ENCODE results near the gene CADPS2.
A peak's percentile ranks its signal among the peaks of the same experiment; 100 is the strongest.

CADPS2 gene

GRCh38 chr7:122515404-122515803, 370.9 kb downstream of the CADPS2 start:
- no peak for DNase-seq

DNA sequence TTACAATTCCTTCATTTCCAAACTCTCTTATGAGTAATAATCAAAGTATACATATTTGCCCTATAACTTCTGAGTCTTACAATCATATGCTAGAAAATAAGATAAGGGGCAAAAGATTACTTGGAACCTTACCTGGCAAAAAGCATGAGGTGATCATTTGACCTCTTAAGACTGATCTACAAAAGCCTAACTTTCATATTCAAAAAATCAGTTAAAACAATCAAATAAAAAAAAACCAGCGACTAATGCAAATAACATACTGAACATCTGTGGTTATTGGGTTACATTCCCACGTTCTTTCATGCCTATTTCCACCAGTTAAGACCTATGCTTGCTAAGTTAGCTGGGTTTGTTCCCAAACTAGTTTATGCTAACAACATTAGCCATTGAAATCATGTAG, 375.0 kb downstream of the CADPS2 start:
- DNase-seq = no peak

GRCh38 chr7:122507591-122507990, 378.7 kb downstream of the CADPS2 start:
- no peak for DNase-seq

DNA sequence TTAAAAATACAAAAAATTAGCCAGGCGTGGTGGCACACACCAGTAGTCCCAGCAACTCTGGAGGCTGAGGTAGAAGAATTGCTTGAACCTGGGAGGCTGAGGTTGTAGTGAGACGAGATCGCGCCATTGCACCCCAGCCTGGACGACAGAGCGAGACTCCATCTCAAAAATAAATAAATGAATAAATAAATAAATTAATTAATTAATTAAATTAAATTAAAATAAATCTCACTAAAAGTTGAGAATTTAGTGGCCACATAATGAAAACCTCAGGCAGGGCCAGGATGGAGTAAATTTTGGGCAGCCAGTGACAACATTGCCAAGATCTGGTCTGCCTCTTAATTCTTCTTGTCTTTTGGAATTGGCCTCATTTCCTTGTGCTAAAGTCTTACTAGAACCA, 394.3 kb downstream of the CADPS2 start:
- no peak for DNase-seq

- no peak for DNase-seq
Measured at GRCh38 chr7:122488241-122488640, 398.0 kb downstream of the CADPS2 start.

- DNase-seq = peak; percentile 17
Measured at GRCh38 chr7:122487131-122487530, 399.1 kb downstream of the CADPS2 start.

DNA sequence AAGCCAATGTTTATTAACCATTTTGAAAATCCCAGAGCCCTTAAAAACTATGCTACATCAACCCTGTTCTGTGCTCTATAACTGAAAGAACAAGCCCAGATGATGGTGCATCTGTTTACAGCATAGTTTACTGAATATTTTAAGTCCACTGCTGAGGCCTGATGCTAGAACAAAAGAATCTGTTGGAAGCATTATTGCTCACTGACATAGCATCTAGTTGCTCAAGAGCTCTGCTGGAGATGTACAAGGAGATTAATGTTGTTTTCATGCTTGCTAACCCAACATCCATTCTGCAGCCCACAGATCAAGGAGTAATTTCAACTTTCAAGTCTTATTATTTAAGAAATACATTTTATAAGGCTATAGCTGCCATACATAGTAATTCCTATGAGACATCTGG, 400.4 kb downstream of the CADPS2 start:
- DNase-seq = peak; percentile 24

- no peak for DNase-seq
Measured at GRCh38 chr7:122482212-122482611, 404.0 kb downstream of the CADPS2 start.

- DNase-seq = no peak
Measured at GRCh38 chr7:122470859-122471258, 415.4 kb downstream of the CADPS2 start.

- DNase-seq = no peak
Measured at GRCh38 chr7:122468945-122469344, 417.3 kb downstream of the CADPS2 start.

DNA sequence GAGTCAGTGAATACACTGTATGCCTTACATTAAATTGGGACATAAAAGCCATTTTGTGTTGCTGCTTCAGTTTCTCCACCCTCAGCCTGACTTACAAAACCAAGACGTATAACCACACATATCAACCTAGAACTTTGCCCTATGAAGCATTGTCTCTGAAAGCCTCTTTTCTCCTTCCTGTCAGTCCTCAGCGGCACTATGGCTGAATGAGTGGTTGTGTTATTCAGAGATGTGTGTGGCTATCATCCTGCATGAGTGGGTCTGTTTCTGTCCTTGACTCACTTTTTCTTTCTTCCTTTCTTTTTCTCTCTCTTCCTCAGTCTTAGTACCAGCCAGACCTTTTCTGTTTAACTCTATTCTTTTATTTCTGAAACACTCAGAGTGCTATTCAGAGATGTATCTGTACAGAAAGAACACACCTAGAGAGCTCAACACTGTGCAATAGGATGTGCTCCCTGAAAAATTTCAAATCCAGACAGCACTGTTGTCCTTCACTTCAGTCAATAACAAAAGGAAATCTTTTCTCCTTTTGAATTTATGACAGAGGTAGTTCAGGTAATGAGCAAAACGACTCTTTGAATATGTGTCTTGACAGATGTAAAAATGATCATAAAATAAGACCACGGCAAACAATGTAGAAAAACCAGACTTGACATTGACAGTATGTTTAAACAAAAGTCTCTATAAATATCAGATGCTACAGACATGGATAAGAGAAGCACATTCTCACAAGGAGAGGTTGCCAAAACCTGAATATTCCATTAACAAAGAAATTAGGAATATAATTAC, 418.4 kb downstream of the CADPS2 start:
- DNase-seq = no peak

DNA sequence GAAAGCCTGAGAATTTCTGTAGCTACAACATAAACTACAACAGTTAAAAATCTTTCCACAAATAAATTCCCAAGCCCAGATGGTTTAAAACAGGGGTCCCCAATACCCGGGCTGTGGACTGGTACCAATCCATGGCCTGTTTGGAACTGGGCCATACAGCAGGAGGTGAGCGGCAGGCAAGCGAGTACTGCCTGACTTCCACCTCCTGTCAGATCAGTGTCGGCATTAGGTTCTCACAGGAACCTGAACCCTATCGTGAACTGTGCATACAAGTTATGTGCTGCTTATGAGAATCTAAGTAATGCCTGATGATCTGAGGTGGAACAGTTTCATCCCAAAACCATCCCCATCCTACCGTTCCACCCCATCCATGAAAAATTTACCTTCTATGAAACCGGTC, 421.0 kb downstream of the CADPS2 start:
- DNase-seq = no peak

- DNase-seq = no peak
Measured at GRCh38 chr7:122463631-122464030, 422.6 kb downstream of the CADPS2 start.

DNA sequence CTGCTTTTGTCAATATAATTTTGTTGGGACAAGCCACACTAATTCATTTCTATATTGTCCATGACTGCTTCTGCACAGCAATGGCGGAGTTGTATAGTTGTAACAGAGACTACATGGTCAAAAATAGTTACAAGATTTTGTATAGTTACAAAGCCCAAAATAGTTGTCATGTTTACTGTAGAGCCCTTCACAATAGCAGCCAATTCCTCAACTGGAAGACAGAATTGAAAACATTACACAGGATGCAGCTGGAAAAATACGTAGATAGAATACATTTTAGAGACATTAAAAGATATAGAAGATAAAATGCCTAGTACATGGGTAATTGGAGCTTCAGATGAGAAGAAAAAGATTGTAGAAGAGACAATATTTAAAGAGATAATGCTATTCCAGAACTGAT, 425.3 kb downstream of the CADPS2 start:
- DNase-seq = no peak

GRCh38 chr7:122457969-122458368, 428.3 kb downstream of the CADPS2 start:
- no peak for DNase-seq

- DNase-seq = no peak
Measured at GRCh38 chr7:122457325-122457724, 428.9 kb downstream of the CADPS2 start.

DNA sequence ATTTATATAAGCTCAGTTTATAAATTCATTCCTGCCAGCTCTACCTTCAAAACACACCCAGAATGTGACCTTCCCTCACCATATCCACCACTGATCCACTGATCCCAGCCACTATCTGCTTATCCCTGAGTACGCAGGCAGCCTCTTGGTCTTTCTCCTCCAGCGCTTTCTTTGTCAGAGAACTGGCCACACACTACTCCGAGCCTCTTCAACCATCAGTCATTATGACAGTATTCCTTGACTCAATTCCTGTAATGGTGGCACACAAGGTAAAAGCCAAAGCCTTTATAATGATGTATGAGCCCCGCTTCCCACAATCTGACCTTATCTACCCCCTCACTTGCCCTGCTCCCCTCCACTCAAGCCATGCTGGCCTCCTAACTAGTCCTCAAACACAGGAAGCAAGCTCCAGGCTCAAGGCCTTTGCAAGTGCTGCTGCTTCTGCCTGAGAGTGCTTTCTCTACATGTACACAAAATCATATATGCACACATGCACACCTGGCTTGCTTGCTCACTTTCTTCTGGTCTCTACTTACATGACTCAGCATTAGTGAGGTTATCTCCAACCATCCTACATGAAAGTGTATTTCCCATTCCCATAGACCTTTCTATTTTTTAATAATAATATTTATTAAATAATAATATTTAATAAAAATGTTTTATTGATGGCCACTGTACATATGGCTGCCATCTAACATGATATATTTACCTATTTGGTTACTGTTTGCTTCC, 431.3 kb downstream of the CADPS2 start:
- no peak for DNase-seq

DNA sequence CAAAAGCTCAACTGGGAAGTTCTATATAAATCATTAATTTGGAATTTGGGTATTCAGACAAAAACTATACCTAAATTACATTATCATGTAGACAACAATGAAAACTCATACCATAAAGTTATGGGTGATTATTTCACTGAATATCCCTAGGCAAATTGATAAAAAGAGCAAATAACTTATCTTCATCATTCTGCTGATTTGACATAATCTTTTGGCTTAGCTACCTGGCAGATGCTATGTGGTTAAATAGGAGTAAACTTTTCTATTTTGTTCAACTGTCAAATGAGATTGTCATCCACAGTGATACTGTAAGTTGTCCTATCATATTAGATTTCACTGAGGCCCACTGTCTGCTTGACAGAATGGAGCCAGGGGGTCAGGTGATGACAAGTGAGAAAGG, 432.8 kb downstream of the CADPS2 start:
- no peak for DNase-seq

- no peak for DNase-seq
Measured at GRCh38 chr7:122448893-122449589, 437.2 kb downstream of the CADPS2 start.

DNA sequence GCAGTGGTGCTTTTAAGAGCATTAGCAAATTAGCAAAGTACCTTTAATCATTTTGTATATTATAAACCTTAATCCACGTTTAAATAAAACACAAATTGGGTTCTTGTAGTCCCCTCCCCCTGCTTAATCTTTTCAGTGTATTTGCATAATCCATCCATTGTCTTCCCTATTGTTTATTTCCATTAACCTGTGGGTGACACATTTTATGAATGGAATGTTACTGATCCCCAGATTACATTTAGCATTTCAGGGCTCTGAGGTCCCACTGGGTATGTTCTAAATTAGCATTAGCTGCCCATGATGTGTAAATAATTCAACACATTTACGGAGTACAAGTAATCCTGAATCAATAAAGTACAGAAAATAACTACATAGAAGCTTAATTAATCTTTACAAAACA, 443.3 kb downstream of the CADPS2 start:
- DNase-seq = no peak

- no peak for DNase-seq
Measured at GRCh38 chr7:122438492-122438891, 447.8 kb downstream of the CADPS2 start.

DNA sequence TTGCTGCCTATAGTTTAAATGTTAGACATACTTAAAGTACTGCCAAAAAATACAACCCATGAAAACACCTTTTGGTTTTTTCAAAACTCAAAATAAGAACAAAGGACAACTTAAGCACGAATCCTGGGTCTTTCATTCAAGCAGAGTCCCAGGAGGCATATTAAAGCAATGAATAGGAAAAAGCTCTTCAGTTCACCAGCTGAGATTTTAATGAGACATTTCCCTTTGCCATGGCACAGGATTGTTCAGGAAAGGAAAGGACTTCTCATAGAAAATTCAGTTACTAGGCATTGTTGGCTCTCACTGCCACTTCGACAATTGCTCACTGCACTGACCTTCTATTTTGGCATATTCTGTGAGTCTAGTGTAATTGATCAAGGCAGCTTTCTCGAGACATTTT, 448.3 kb downstream of the CADPS2 start:
- DNase-seq = no peak

- no peak for DNase-seq
Measured at GRCh38 chr7:122433765-122434164, 452.5 kb downstream of the CADPS2 start.

GRCh38 chr7:122430710-122431109, 455.6 kb downstream of the CADPS2 start:
- no peak for DNase-seq
